Tibial artery (tissue), 4 donors: ENCODE measurements around the gene EPHA7.

ENCODE experiments used
- DNase-seq, 2 donors: peaks; one replicate each; pipeline ENCODE4 v3.0.0-alpha.2; 2019
- H3K27ac ChIP-seq, 2 donors: fragments of 200-600 bp; sonication (generic) in 1 of 2; 1 replicate in 1 of 2; 2 replicates in 1 of 2; pipeline ENCODE4 v1.5.1; 2018 to 2019; ENCODE audit warnings: mild to moderate bottlenecking in 1 of 2
- H3K27me3 ChIP-seq, 2 donors: fragments of 200-600 bp; sonication (generic) in 1 of 2; one replicate each; pipeline versions ENCODE4 v1.5.1 to v1.6.0; 2016 to 2019
- H3K36me3 ChIP-seq, 3 donors: fragments of 200-600 bp; sonication (generic) in 2 of 3; one replicate each; pipeline ENCODE4 v1.5.1; 2016 to 2019; ENCODE audit warnings: mild to moderate bottlenecking in 2 of 3
- H3K4me1 ChIP-seq, 4 donors: fragments of 200-600 bp; sonication (generic) in 2 of 4; 1 replicate in 3 of 4; 2 replicates in 1 of 4; pipeline ENCODE4 v1.5.1; 2016 to 2019
- H3K4me3 ChIP-seq, 2 donors: fragments of 200-600 bp; sonication (generic) in 1 of 2; 1 replicate in 1 of 2; 2 replicates in 1 of 2; pipeline ENCODE4 v1.5.1; 2018 to 2019; ENCODE audit warnings: mild to moderate bottlenecking in 2 of 2
- H3K9me3 ChIP-seq, 3 donors: fragments of 200-600 bp; sonication (generic) in 1 of 3; one replicate each; pipeline ENCODE4 v1.5.1; 2016 to 2019
- CTCF ChIP-seq, 2 experiments: fragments of 200-600 bp in 1 of 2; fragments of 450-650 bp in 1 of 2; IDR thresholded peaks; one replicate each; pipeline ENCODE4 v1.5.1; 2017 to 2019; ENCODE audit warnings: antibody characterized with exemption in 2 of 2, mild to moderate bottlenecking in 1 of 2, moderate library complexity in 1 of 2
- intact Hi-C: fragments of 100-400 bp; cut with DNase I; formaldehyde crosslinking; loops from one replicate; pipeline ENCODE4 v1.15.0; 2023; ENCODE audit warnings: low total_unique reads

The EPHA7 gene

DNA sequence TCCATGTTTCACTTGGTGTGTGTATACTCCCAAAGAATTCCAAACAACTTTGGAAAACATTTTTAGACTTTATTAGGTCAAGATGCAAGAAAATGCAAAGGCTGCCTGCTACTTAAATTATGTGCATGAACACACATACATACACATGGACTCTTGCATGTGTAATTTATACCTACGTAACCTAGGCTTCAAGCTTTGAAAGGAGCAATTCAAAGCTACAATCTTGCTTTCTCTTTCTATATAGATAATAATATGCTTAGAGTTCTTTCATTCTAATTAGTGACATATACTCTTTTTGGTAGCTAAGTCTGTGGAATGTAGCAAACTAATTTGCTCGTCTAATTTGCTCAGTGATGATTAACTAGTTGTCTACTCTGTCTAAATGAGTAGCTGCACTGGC, 146.5 kb downstream of the EPHA7 start:
- intact Hi-C loops, result no loop called here
- Histone ChIP-seq H3K4me1 (no peaks in the 10 kb centered on the region), H3K4me3 (no peak overlapping the region), H3K9me3 (no peaks in the 10 kb centered on the region), H3K27me3 (no peaks in the 10 kb centered on the region), H3K36me3 (no peaks in the 10 kb centered on the region), H3K27ac (no peak overlapping the region)
- no peak for DNase-seq
- TF ChIP-seq CTCF (IDR thresholded peaks at IDR 0.05), result no peak

GRCh38 chr6:93272211-93272610, 147.1 kb downstream of the EPHA7 start:
- Histone ChIP-seq H3K36me3 (no peaks in the 10 kb centered on the region), H3K9me3 (no peaks in the 10 kb centered on the region), H3K27ac (no peak overlapping the region), H3K27me3 (no peaks in the 10 kb centered on the region), H3K4me3 (no peak overlapping the region), H3K4me1 (no peaks in the 10 kb centered on the region)
- intact Hi-C loops, result no loop called here
- TF ChIP-seq CTCF (IDR thresholded peaks at IDR 0.05), result no peak
- no peak for DNase-seq

- DNase-seq, result no peak
- no peak overlapping the region for H3K4me3 ChIP-seq
- H3K36me3 ChIP-seq, result no peaks in the 10 kb centered on the region
- no peak overlapping the region for H3K27ac ChIP-seq
- no peaks in the 10 kb centered on the region for H3K27me3 ChIP-seq
- H3K9me3 ChIP-seq, result no peaks in the 10 kb centered on the region
- TF ChIP-seq CTCF (IDR thresholded peaks at IDR 0.05), result no peak
- intact Hi-C loops, result no loop called here
- no peaks in the 10 kb centered on the region for H3K4me1 ChIP-seq
These were observed 153.1 kb downstream of the EPHA7 start for GRCh38 chr6:93266116-93266817.

GRCh38 chr6:93260881-93261280, 158.5 kb downstream of the EPHA7 start:
- Histone ChIP-seq H3K36me3 (no peaks in the 10 kb centered on the region), H3K27ac (no peak overlapping the region), H3K4me1 (no peaks in the 10 kb centered on the region), H3K27me3 (no peaks in the 10 kb centered on the region), H3K9me3 (no peaks in the 10 kb centered on the region), H3K4me3 (no peak overlapping the region)
- TF ChIP-seq CTCF (IDR thresholded peaks at IDR 0.05), result no peak
- DNase-seq, result no peak
- intact Hi-C loops, result no loop called here

DNA sequence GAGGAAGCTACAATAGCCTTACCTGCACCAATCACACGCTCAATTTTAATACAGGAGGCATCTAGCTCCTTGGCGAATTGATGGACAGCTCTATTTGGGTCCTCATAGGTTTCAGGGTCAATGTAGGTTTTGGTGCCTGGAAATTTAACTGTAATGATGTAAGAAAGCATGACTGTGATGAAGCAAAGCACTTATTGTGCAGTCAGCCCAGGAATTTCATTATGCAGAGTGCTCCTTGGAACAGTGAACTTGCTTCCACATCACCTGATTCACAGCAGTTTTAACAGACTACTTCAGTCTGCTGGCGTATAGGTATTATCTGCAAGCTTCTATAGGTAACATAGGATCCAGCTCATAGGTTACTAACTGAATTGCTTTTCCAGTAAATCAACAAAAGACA, 160.0 kb downstream of the EPHA7 start:
- no peak for DNase-seq
- no peak overlapping the region for H3K27ac ChIP-seq
- no peaks in the 10 kb centered on the region for H3K4me1 ChIP-seq
- intact Hi-C loops, result no loop called here
- no peaks in the 10 kb centered on the region for H3K27me3 ChIP-seq
- no peaks in the 10 kb centered on the region for H3K36me3 ChIP-seq
- no peak for TF ChIP-seq CTCF (IDR thresholded peaks at IDR 0.05)
- no peaks in the 10 kb centered on the region for H3K9me3 ChIP-seq
- H3K4me3 ChIP-seq, result no peak overlapping the region

DNA sequence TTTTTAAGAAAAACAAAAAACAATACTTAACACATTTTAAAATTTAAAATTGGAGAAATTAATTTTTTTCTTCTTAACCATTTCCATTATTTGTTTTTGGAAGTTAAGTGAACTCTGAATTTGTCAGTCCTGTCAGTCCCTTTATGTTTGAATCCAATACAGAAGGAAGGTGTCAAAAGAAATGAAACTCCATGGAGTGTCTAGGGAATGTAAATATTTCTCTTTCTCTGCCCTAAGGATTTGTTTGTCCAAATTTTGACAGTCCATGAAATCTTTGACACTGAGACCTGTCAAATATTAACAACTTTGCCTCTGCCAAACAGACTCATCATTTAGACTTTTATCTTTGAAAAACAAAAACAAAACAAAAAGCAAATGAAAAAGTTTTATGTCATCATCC, 166.4 kb downstream of the EPHA7 start:
- no peaks in the 10 kb centered on the region for H3K4me1 ChIP-seq
- no peaks in the 10 kb centered on the region for H3K9me3 ChIP-seq
- intact Hi-C loops, result no loop called here
- no peak overlapping the region for H3K27ac ChIP-seq
- H3K36me3 ChIP-seq, result no peaks in the 10 kb centered on the region
- H3K27me3 ChIP-seq, result no peaks in the 10 kb centered on the region
- DNase-seq, result no peak
- TF ChIP-seq CTCF (IDR thresholded peaks at IDR 0.05), result no peak
- H3K4me3 ChIP-seq, result no peak overlapping the region
